Testis (tissue), 2 donors: ENCODE data around the gene GLT1D1.

ENCODE experiments used
- POLR2A ChIP-seq: fragments of 450-650 bp; IDR thresholded peaks from one replicate; pipeline ENCODE4 v1.6.1; 2017; ENCODE audit warnings: antibody characterized with exemption, mild to moderate bottlenecking, moderate library complexity
- TF ChIP-seq, protein P1 (sequence below), 3 experiments: fragments of 450-650 bp in 2 of 3; fragments of 200-600 bp in 1 of 3; sonication (generic) in 1 of 3; IDR thresholded peaks; one replicate each; pipeline ENCODE4 v1.5.1; 2016 to 2019; ENCODE audit warnings: antibody characterized with exemption in 3 of 3, mild to moderate bottlenecking in 2 of 3, moderate library complexity in 1 of 3

DNA sequence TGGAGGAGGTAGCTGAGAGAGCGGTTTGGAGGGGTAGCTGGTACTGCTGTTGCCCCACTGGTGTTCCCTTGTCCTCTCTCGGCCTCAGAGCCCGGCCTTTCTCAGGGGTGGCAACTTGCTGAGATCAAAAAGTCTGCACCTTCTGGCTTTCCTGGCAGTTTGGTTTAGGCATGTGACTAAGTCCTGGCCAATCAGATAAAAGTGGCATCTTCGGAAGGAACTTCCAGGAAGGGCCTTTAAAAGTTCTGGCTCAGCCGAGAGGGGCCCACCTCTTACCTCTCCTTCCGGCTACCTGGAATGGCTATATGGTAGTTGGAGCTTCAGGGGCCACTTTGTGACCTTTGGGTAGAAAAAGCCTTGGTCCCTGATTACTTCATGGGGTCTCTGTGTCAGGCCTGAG lies 152.6 kb downstream of the GLT1D1 start:
- TF ChIP-seq, protein P1, sequence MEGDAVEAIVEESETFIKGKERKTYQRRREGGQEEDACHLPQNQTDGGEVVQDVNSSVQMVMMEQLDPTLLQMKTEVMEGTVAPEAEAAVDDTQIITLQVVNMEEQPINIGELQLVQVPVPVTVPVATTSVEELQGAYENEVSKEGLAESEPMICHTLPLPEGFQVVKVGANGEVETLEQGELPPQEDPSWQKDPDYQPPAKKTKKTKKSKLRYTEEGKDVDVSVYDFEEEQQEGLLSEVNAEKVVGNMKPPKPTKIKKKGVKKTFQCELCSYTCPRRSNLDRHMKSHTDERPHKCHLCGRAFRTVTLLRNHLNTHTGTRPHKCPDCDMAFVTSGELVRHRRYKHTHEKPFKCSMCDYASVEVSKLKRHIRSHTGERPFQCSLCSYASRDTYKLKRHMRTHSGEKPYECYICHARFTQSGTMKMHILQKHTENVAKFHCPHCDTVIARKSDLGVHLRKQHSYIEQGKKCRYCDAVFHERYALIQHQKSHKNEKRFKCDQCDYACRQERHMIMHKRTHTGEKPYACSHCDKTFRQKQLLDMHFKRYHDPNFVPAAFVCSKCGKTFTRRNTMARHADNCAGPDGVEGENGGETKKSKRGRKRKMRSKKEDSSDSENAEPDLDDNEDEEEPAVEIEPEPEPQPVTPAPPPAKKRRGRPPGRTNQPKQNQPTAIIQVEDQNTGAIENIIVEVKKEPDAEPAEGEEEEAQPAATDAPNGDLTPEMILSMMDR (IDR thresholded peaks at IDR 0.05), result no peak
- no peak for TF ChIP-seq POLR2A
